Heart right ventricle (tissue), 16 donors: Measurements from ENCODE around the gene SSTR3. TPM values are rescaled to one million over a fixed set of nuclear protein-coding genes. Genes with fewer than 3 reads are reported as not detected.

Experiments
- ATAC-seq, 8 donors: fragments of 200-7000 bp; cut with Tn5 transposase; one replicate each; pipeline ENCODE4 v1.9.1; 2020; ENCODE audit warnings: mild to moderate bottlenecking in 8 of 8, moderate library complexity in 8 of 8, moderate number of reproducible peaks in 1 of 8
- DNase-seq, 2 donors: peaks; one replicate each; pipeline ENCODE4 v3.0.0-alpha.2; 2020
- H3K27ac ChIP-seq, 10 donors: fragments of 200-600 bp; sonication (generic) in 2 of 10; one replicate each; pipeline versions ENCODE4 v1.5.0 to v1.8.0; 2020 to 2022; ENCODE audit warnings: mild to moderate bottlenecking in 3 of 10
- H3K27me3 ChIP-seq, 7 donors: fragments of 200-600 bp; one replicate each; pipeline ENCODE4 v1.8.0; 2021 to 2022; ENCODE audit warnings: mild to moderate bottlenecking in 2 of 7
- H3K36me3 ChIP-seq, 9 donors: fragments of 200-600 bp; sonication (generic) in 1 of 9; one replicate each; pipeline versions ENCODE4 v1.5.0 to v1.8.0; 2020 to 2022; ENCODE audit warnings: mild to moderate bottlenecking in 2 of 9
- H3K4me1 ChIP-seq, 9 donors: fragments of 200-600 bp; sonication (generic) in 1 of 9; one replicate each; pipeline versions ENCODE4 v1.5.0 to v1.8.0; 2020 to 2022; ENCODE audit warnings: mild to moderate bottlenecking in 4 of 9
- H3K4me3 ChIP-seq, 10 donors: fragments of 200-600 bp; sonication (generic) in 2 of 10; one replicate each; pipeline versions ENCODE4 v1.5.0 to v1.8.0; 2020 to 2022; ENCODE audit warnings: mild to moderate bottlenecking in 7 of 10, moderate library complexity in 2 of 10
- H3K9me3 ChIP-seq, 11 donors: fragments of 200-600 bp in 10 of 11; sonication (generic) in 2 of 11; one replicate each; pipeline versions ENCODE4 v1.5.0 to v1.8.0; 2013 to 2022; ENCODE audit warnings: mild to moderate bottlenecking in 2 of 11, control low read depth in 1 of 11, moderate library complexity in 1 of 11
- WGBS, 2 donors: extraction: QIAGEN DNeasy Blood & Tissue Kit; methylation state at CpG; one replicate each; pipeline ENCODE4 v1.1.7; 2013; ENCODE audit warnings: inconsistent platforms in 1 of 2; 5-methylcytosine and 5-hydroxymethylcytosine counted together
- intact Hi-C, 10 donors: fragments of 100-400 bp; cut with DNase I; formaldehyde crosslinking; loops; one replicate each; pipeline versions ENCODE4 v1.11.1 to v1.14.2; 2022
- polyA plus RNA-seq, 2 donors: library from polyadenylated mRNA; stranded (reverse); fragments of 200-250 nt; gene quantifications; one replicate each; pipeline ENCODE4 v1.2.3, GENCODE V29; 2013
- total RNA-seq, 10 donors: library from RNA; stranded (reverse); fragmentation: NEBNext Ultra II Directional in 3 of 10; extraction: Animal tissue kit (Norgen Biotek cat#: 25700) in 3 of 10; gene quantifications; one replicate each; pipeline versions ENCODE4 v1.2.1 to v1.2.4, GENCODE V29; 2021 to 2023
- TF ChIP-seq, protein P1 (sequence below), 9 donors: fragments of 200-600 bp; sonication (generic) in 2 of 9; IDR thresholded peaks; one replicate each; pipeline versions ENCODE4 v1.5.0 to v1.8.0; 2021 to 2022; ENCODE audit warnings: antibody characterized with exemption in 9 of 9, mild to moderate bottlenecking in 5 of 9, moderate library complexity in 1 of 9
- donor health status: Arrhythmogenic right ventricular cardiomyopathy.
- donor health status: ischemic (EF 13 %, LVEDD 7.1; RV severe dilation, severe dysfunction).
- donor health status: healthy with polysubstance abuse.
- donor health status: DM: no; HTN: yes; CAD: no.
- donor health status: DM: no; HTN: no; CAD: no.
- donor health status: ischemic (EF 25% LVEDD 6.9; RV normal size, moderate dysfunction).
- donor health status: ischemic (EF 25% LVEDD 5.7; RV mildly dilated, moderate dysfunction).
- donor health status: healthy.
- donor health status: DM: yes; HTN: yes; CAD: no.
- donor health status: Ischemic cardiomyopathy.
- donor health status: ischemic (EF 35%, LVEDD 5.7; RV mildly dilated, moderate dysfunction).
- donor health status: nonischemic (EF 11% LVEDD 7.7; RV severe dilation, severe dysfunction).
- donor health status: DM: yes; HTN: yes; CAD: no.
- donor health status: PGD.
- donor health status: ischemic (EF 29% LVEDD 5.4; RV normal size, mild dysfunction).
- donor health status: nonischemic (EF 23%, LVEDD 6.1; RV moderate dilation, normal function).

The SSTR3 gene
- total and polyA plus RNA-seq, 12 donors: not detected

DNA sequence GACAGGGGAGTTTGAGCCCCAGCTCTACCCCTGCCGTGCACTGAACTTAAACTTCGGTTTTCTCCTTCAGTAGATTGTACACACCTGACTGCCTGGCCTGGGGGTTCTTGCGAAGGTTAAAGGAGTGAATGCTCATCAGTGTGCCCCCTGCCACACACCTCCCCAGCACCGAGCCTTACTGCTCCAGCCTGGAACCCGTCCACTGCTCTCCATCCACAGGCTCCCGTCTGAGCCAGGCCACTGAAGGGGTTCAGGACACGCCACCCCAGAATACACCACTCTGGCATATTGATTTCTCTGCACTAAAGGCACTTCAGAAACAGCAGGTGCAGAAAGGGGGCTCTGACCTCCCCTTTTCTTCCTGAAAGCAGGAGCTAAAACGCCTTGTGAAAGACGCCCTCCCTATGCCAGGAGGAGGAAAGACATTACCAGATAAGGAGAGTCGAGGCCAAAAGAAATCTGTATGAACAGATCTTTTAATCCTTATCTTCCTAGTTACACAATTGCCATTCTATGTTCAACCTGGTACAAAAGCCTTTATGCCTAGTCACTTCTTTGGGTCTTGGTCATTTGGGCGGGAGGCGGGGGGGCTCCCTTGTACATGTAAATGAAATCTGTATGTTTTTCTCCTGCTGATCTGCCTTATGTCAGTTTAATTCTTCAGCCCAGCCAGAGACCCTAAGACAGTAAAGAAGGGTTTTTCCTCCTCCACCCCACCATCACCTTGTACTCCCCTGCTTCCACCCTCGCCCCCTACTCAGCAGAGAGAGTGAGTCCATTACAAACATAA, 1.9 kb upstream of the SSTR3 start:
- ATAC-seq: no peak
- TF ChIP-seq, protein P1, sequence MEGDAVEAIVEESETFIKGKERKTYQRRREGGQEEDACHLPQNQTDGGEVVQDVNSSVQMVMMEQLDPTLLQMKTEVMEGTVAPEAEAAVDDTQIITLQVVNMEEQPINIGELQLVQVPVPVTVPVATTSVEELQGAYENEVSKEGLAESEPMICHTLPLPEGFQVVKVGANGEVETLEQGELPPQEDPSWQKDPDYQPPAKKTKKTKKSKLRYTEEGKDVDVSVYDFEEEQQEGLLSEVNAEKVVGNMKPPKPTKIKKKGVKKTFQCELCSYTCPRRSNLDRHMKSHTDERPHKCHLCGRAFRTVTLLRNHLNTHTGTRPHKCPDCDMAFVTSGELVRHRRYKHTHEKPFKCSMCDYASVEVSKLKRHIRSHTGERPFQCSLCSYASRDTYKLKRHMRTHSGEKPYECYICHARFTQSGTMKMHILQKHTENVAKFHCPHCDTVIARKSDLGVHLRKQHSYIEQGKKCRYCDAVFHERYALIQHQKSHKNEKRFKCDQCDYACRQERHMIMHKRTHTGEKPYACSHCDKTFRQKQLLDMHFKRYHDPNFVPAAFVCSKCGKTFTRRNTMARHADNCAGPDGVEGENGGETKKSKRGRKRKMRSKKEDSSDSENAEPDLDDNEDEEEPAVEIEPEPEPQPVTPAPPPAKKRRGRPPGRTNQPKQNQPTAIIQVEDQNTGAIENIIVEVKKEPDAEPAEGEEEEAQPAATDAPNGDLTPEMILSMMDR (IDR thresholded peaks at IDR 0.05): no peak
- DNase-seq: no peak
- intact Hi-C loops: no loop called here
- Histone ChIP-seq H3K27me3 (peaks cover 0 to 59% (median 43%) of the 10 kb centered on the region in 7 donors), H3K4me1 (peaks cover 0 to 8% (median 3%) of the 10 kb centered on the region in 9 donors), H3K27ac (no peak overlapping the region), H3K9me3 (no peaks in the 10 kb centered on the region), H3K36me3 (no peaks in the 10 kb centered on the region), H3K4me3 (no peak overlapping the region)
- 84 to 85% methylated on average over 13 of the region's 13 CpGs for WGBS, 2 donors

DNA sequence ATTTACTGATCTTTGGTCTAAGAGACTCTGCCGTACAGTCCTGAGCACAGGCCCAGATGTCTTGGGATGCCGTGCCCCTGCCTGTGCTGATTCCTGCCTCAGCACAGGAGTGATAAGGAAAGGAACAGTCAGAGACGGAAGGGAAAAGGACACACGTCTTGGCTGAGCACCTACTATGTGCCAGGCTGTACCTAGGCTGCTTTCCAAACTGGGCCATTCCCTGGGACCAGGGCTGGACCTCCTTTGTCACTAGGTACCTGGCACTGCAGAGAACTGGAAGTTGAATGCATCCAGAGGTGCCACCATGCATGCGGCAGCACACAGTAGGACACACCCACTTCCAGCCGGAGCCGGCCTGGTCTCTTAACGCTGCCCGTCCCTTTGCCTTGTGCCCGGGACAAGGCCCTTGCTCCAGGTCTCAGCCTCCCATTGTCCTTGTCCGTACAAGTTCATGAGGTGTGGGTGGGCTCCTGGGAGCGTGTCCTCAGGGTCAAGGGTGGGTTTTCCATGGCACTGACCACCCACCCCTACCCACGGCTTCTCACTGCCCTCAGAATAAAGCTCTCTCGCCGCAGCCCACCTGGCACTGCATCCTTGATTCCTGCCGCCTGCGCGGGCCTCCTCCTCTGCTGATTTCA, 1.1 kb upstream of the SSTR3 start:
- 86 to 91% methylated on average over 18 of the region's 18 CpGs for WGBS, 2 donors
- DNase-seq: no peak

DNA sequence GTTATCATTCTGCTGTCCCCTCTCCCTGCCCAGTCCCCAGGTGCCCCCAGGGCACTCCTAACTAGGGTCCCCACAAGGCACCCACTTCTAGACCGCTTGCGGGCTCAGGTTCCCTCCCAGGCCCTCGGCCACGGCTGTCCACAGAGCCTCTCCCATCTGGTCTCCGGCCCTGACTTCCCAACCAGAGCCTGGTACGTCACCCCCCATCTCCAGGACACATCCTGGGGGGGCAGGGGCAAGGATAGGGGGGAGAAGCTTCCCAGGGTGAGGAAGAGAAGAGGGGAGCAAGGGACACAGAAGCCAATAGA, 457 bp downstream of the SSTR3 start:
- H3K27me3 ChIP-seq: peaks cover 0 to 66% (median 37%) of the 10 kb centered on the region in 7 donors
- 58 to 62% methylated on average over 6 of the region's 6 CpGs for WGBS, 2 donors
- DNase-seq: no peak
- no peaks in the 10 kb centered on the region for H3K36me3 ChIP-seq
- H3K4me3 ChIP-seq: no peak overlapping the region
- TF ChIP-seq, protein P1 (IDR thresholded peaks at IDR 0.05): no peak
- intact Hi-C loops: no loop called here
- peaks cover 0 to 8% (median 3%) of the 10 kb centered on the region in 9 donors for H3K4me1 ChIP-seq
- peak in 1 of 8 donors; percentile 10 for ATAC-seq
- no peak overlapping the region for H3K27ac ChIP-seq
- no peaks in the 10 kb centered on the region for H3K9me3 ChIP-seq

More for the DNA sequence above, 1.1 kb upstream of the SSTR3 start:
- H3K36me3 ChIP-seq: no peaks in the 10 kb centered on the region
- H3K27me3 ChIP-seq: peaks cover 0 to 63% (median 38%) of the 10 kb centered on the region in 7 donors
- H3K4me3 ChIP-seq: no peak overlapping the region
- H3K4me1 ChIP-seq: peaks cover 0 to 8% (median 3%) of the 10 kb centered on the region in 9 donors
- no peaks in the 10 kb centered on the region for H3K9me3 ChIP-seq
- no peak overlapping the region for H3K27ac ChIP-seq
- TF ChIP-seq, protein P1 (IDR thresholded peaks at IDR 0.05): no peak
- ATAC-seq: no peak
- intact Hi-C loops: no loop called here

DNA sequence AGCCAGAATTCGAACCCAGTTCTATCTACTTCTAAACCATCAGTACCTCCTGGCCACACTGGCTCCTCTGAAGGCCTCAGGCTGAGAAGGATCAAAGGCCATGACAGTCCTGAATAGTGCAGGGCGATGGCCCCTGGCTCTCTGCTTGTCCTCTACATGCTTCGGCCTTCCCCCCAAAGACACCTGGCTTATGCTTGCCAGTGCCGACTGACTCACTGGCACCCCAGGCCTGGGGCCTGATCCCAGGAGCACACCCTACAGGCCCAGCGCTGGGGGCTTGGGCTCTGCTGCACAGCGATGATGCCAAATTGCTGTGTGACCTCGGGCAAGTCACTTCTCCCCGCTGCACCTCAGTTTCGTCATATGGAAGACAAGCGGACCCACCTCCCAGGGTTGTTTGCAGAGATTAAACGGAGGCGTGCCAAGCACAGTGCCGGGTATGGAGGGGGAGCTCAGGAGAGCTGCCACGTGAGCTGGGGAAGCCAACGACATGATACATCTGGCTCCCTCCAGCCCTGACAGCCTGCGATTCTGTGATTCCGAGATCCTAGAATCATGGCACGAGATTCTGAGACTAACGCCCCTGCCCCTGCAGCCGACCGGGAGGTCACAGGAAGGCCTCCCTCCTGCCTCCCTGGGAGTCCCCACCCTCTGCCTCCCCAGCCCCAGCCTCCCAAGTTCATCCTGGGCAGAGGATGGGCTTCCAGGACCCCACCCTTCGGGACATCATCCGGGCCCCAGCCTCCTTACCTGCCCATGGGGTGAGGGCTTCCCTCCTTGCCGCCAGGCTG, 1.0 kb downstream of the SSTR3 start:
- H3K4me3 ChIP-seq: no peak overlapping the region
- intact Hi-C loops: no loop called here
- peaks cover 0 to 8% (median 3%) of the 10 kb centered on the region in 9 donors for H3K4me1 ChIP-seq
- 75 to 78% methylated on average over 24 of the region's 24 CpGs for WGBS, 2 donors
- TF ChIP-seq, protein P1 (IDR thresholded peaks at IDR 0.05): no peak
- H3K36me3 ChIP-seq: no peaks in the 10 kb centered on the region
- ATAC-seq (no peak), DNase-seq (no peak)
- H3K9me3 ChIP-seq: no peaks in the 10 kb centered on the region
- H3K27me3 ChIP-seq: peaks cover 0 to 66% (median 37%) of the 10 kb centered on the region in 7 donors
- H3K27ac ChIP-seq: no peak overlapping the region
